OCI-LY3 (cell line): ENCODE data around the gene TMEM108.

ENCODE experiments used
- H2AFZ ChIP-seq: fragments of 200-600, 300-600 bp; shearing (Covaris generic); 2 replicates; pipeline ENCODE4 v1.6.0; 2014; ENCODE audit warnings: antibody characterized with exemption, low read depth, low read length
- H3K27ac ChIP-seq: fragments of 200-600, 300-600 bp; sonication (generic); 2 replicates; pipeline ENCODE4 v1.5.1; 2014; ENCODE audit warnings: mild to moderate bottlenecking, low read length, moderate library complexity, mixed read lengths
- H3K27me3 ChIP-seq: fragments of 200-600, 300-600 bp; sonication (generic); 2 replicates; pipeline ENCODE4 v1.6.1; 2014; ENCODE audit warnings: low read depth, low read length, mixed read lengths
- H3K36me3 ChIP-seq: fragments of 200-600, 300-600 bp; sonication (generic); replicated peaks from 2 replicates; pipeline ENCODE3; 2014; ENCODE audit warnings: low read depth, low read length, mixed read lengths
- H3K4me1 ChIP-seq: fragments of 300-600, 200-600 bp; sonication (generic); 2 replicates; pipeline ENCODE4 v1.6.1; 2014; ENCODE audit warnings: low read length, mixed read lengths
- H3K4me2 ChIP-seq: fragments of 200-600, 300-600 bp; sonication (generic); 2 replicates; pipeline ENCODE4 v1.6.1; 2014; ENCODE audit warnings: low read length, mixed read lengths
- H3K4me3 ChIP-seq: fragments of 300-600, 200-600 bp; sonication (generic); 2 replicates; pipeline ENCODE4 v1.5.1; 2014; ENCODE audit warnings: antibody characterized with exemption, mild to moderate bottlenecking, low read length, moderate library complexity
- H3K79me2 ChIP-seq: fragments of 300-600, 200-600 bp; shearing (Covaris generic); 2 replicates; pipeline ENCODE4 v1.6.1; 2014; ENCODE audit warnings: mild to moderate bottlenecking, low read length, mixed read lengths
- H3K9ac ChIP-seq: fragments of 300-600, 200-600 bp; shearing (Covaris generic); 2 replicates; pipeline ENCODE4 v1.6.0; 2014; ENCODE audit warnings: mild to moderate bottlenecking, low read length, moderate library complexity
- H3K9me3 ChIP-seq: fragments of 200-600, 300-600 bp; shearing (Covaris generic); 2 replicates; pipeline ENCODE4 v1.6.1; 2014; ENCODE audit warnings: low read length, mixed read lengths; ENCODE audit not compliant: insufficient read depth
- H4K20me1 ChIP-seq: fragments of 200-600, 300-600 bp; sonication (generic); 2 replicates; pipeline ENCODE4 v1.6.1; 2016; ENCODE audit warnings: low read length, mixed read lengths; ENCODE audit not compliant: insufficient read depth
- EZH2phosphoT487 ChIP-seq: fragments of 200-600 bp; shearing (Covaris generic); IDR thresholded peaks from 2 replicates; pipeline ENCODE4 v1.6.1; 2018; ENCODE audit warnings: antibody characterized with exemption, mixed run types, low read depth
- TF ChIP-seq, protein P1 (sequence below): fragments of 200-600, 300-600 bp; sonication (generic); IDR thresholded peaks from 2 replicates; pipeline ENCODE4 v1.5.1; 2014; ENCODE audit warnings: antibody characterized with exemption, low read length, low read depth

Gene TMEM108

DNA sequence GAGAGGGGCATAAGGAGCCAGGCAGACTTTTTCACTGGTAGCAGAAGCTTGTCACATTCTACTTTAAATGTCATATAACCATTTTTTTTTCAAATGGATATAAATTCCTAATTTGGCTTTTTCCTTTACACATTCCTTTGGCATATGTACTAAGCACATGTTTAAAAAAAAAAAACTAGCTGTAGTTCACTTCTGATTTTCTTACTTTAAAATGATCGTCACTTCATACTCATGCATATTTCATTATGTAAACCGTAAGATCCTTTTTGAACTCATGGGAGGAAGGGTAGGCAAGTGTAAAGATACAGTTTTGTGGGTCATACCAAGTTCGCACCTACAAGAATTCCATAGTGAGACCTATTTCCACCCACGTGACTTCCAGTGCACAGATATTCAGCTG is 316.5 kb downstream of the TMEM108 start:
- no peak overlapping the region for H3K4me3 ChIP-seq
- peaks cover 57% of the 10 kb centered on the region for H3K27me3 ChIP-seq
- no peaks in the 10 kb centered on the region for H4K20me1 ChIP-seq
- TF ChIP-seq, protein P1, sequence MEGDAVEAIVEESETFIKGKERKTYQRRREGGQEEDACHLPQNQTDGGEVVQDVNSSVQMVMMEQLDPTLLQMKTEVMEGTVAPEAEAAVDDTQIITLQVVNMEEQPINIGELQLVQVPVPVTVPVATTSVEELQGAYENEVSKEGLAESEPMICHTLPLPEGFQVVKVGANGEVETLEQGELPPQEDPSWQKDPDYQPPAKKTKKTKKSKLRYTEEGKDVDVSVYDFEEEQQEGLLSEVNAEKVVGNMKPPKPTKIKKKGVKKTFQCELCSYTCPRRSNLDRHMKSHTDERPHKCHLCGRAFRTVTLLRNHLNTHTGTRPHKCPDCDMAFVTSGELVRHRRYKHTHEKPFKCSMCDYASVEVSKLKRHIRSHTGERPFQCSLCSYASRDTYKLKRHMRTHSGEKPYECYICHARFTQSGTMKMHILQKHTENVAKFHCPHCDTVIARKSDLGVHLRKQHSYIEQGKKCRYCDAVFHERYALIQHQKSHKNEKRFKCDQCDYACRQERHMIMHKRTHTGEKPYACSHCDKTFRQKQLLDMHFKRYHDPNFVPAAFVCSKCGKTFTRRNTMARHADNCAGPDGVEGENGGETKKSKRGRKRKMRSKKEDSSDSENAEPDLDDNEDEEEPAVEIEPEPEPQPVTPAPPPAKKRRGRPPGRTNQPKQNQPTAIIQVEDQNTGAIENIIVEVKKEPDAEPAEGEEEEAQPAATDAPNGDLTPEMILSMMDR: no peak
- H3K9me3 ChIP-seq: no peaks in the 10 kb centered on the region
- no peaks in the 10 kb centered on the region for H3K79me2 ChIP-seq
- no peak overlapping the region for H3K9ac ChIP-seq
- no peaks in the 10 kb centered on the region for H3K36me3 ChIP-seq
- H3K4me1 ChIP-seq: no peaks in the 10 kb centered on the region
- H3K27ac ChIP-seq: no peak overlapping the region
- no peak overlapping the region for H2AFZ ChIP-seq
- no peak overlapping the region for H3K4me2 ChIP-seq

DNA sequence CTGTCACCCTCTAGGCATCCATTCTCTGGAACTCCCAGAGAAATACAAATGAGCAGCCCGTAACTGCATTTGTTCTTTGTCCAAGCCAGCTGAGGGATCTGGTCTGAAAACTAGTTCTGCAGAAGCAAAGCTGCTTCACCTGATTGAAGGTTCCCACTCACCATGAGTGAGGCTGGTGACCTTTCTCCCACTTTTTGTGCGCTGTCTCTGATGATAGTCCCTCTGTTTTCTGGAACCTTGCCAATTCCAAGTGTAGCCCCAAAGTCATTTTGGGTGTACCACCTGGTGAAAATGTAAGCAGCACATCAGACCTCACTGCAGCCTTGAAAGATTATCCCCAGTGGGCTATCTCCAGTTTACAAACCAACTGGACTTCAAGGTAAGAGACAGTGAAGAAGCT is 322.3 kb downstream of the TMEM108 start:
- Histone ChIP-seq H3K79me2 (no peaks in the 10 kb centered on the region), H3K4me1 (no peaks in the 10 kb centered on the region), H3K4me3 (no peak overlapping the region), H4K20me1 (no peaks in the 10 kb centered on the region), H3K27me3 (peaks cover 73% of the 10 kb centered on the region), H3K36me3 (no peaks in the 10 kb centered on the region), H3K9ac (no peak overlapping the region), H3K27ac (no peak overlapping the region), H3K9me3 (no peaks in the 10 kb centered on the region), H3K4me2 (no peak overlapping the region), H2AFZ (no peak overlapping the region)
- TF ChIP-seq, protein P1: no peak
- no peak for TF ChIP-seq EZH2phosphoT487

GRCh38 chr3:133361011-133361410 is 322.8 kb downstream of the TMEM108 start:
- Histone ChIP-seq H3K27ac (no peak overlapping the region), H3K4me2 (no peak overlapping the region), H3K9me3 (no peaks in the 10 kb centered on the region), H3K4me1 (no peaks in the 10 kb centered on the region), H3K36me3 (no peaks in the 10 kb centered on the region), H3K9ac (no peak overlapping the region), H3K27me3 (peaks cover 77% of the 10 kb centered on the region), H3K4me3 (no peak overlapping the region), H2AFZ (no peak overlapping the region), H3K79me2 (no peaks in the 10 kb centered on the region), H4K20me1 (no peaks in the 10 kb centered on the region)
- TF ChIP-seq EZH2phosphoT487: no peak
- TF ChIP-seq, protein P1: no peak

DNA sequence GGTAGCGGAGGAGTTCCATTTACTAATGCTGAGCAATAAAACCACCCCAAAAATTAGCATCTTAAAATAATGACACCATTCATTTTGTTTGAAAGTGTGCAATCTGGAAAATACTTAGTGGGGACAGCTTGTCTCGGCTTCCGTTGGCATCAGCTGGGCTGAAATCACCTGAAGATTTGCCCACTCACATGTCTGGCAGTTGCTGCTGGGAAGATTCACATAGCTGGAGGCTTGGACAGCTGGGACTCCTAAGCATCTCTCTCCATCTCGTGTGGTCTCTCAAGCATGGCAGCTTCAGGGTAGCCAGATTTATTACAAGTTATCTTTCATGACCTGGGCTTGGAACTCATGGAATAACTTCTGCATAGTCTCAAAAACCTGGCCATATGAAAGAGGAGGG is 323.2 kb downstream of the TMEM108 start:
- H3K27me3 ChIP-seq: peaks cover 80% of the 10 kb centered on the region
- no peaks in the 10 kb centered on the region for H3K79me2 ChIP-seq
- H3K9me3 ChIP-seq: no peaks in the 10 kb centered on the region
- no peak overlapping the region for H3K4me2 ChIP-seq
- H3K9ac ChIP-seq: no peak overlapping the region
- no peak overlapping the region for H3K27ac ChIP-seq
- TF ChIP-seq, protein P1: no peak
- TF ChIP-seq EZH2phosphoT487: no peak
- no peaks in the 10 kb centered on the region for H3K36me3 ChIP-seq
- H3K4me3 ChIP-seq: no peak overlapping the region
- H3K4me1 ChIP-seq: no peaks in the 10 kb centered on the region
- H2AFZ ChIP-seq: no peak overlapping the region
- no peaks in the 10 kb centered on the region for H4K20me1 ChIP-seq
